Neural crest cell (in vitro differentiated cells): Measurements from ENCODE around the gene SERPING1. TPM values are rescaled to one million over a fixed set of nuclear protein-coding genes. Genes with fewer than 3 reads are reported as not detected.

Experiments used
- DNase-seq: peaks from one replicate; pipeline ENCODE4 v3.0.0; 2021; ENCODE audit warnings: low read depth, mixed read lengths, low spot score
- H3K27ac Mint-ChIP-seq: one replicate; pipeline ENCODE4 v1.8.0; 2021; ENCODE audit warnings: mild to moderate bottlenecking, mixed read lengths; ENCODE audit not compliant: unreplicated experiment
- H3K27me3 Mint-ChIP-seq: 2 replicates; pipeline ENCODE4 v1.8.0; 2021; ENCODE audit warnings: low read depth, mild to moderate bottlenecking, mixed read lengths
- H3K36me3 Mint-ChIP-seq: 2 replicates; pipeline ENCODE4 v1.8.0; 2021; ENCODE audit warnings: low read depth, mild to moderate bottlenecking, mixed read lengths
- H3K4me1 Mint-ChIP-seq: 2 replicates; pipeline ENCODE4 v1.8.0; 2021; ENCODE audit warnings: mixed read lengths
- H3K4me3 Mint-ChIP-seq: one replicate; pipeline ENCODE4 v1.8.0; 2021; ENCODE audit warnings: mild to moderate bottlenecking, mixed read lengths
- H3K9me3 Mint-ChIP-seq: 2 replicates; pipeline ENCODE4 v1.8.0; 2021; ENCODE audit warnings: mixed read lengths
- CTCF ChIP-seq: fragments of 200-600 bp; sonication (generic); conservative IDR thresholded peaks from 2 replicates; pipeline ENCODE4 v1.5.0; 2021; ENCODE audit warnings: antibody characterized with exemption, mild to moderate bottlenecking
- total RNA-seq: library from RNA; stranded (reverse); gene quantifications from 2 replicates; pipeline ENCODE4 v1.2.1, GENCODE V29; 2021

Gene SERPING1
- total RNA-seq, 1 donor from 2014 or later = 31.7 TPM

GRCh38 chr11:57584341-57584740, 13.1 kb upstream of the SERPING1 start:
- Mint-ChIP-seq H3K27me3 (no peaks in the 10 kb centered on the region), H3K4me3 (no peak overlapping the region), H3K36me3 (no peaks in the 10 kb centered on the region), H3K9me3 (peaks cover 7% of the 10 kb centered on the region), H3K4me1 (peaks cover 16% of the 10 kb centered on the region), H3K27ac (peak overlapping the region; percentile 31)
- no peak for TF ChIP-seq CTCF
- no peak for DNase-seq

DNA sequence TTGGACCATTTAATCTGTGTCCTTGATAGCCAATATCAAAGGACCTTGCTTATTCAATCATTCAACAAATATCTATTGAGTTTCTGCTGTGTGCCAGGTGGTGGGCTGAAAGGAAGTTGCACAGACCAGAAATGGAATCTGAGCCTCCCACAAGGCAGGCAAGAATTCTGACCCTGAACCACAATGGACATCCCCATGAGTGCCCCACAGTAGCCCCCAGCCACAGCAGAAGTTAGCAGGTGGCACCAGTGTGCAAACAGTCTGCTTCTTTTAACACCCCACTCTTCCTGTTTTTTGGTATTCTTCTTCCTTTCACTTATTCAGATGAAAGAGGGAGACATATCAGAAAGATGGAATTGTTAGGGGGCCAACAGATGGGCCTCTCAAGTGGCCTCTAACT, 12.2 kb upstream of the SERPING1 start:
- no peak for TF ChIP-seq CTCF
- DNase-seq = no peak
- peaks cover 12% of the 10 kb centered on the region for H3K9me3 Mint-ChIP-seq
- peaks cover 16% of the 10 kb centered on the region for H3K4me1 Mint-ChIP-seq
- no peaks in the 10 kb centered on the region for H3K27me3 Mint-ChIP-seq
- no peaks in the 10 kb centered on the region for H3K36me3 Mint-ChIP-seq
- H3K4me3 Mint-ChIP-seq = no peak overlapping the region
- no peak overlapping the region for H3K27ac Mint-ChIP-seq

GRCh38 chr11:57586711-57587245, 10.7 kb upstream of the SERPING1 start:
- DNase-seq = no peak
- no peak for TF ChIP-seq CTCF
- H3K36me3 Mint-ChIP-seq = no peaks in the 10 kb centered on the region
- H3K27ac Mint-ChIP-seq = no peak overlapping the region
- H3K9me3 Mint-ChIP-seq = peaks cover 12% of the 10 kb centered on the region
- H3K4me3 Mint-ChIP-seq = no peak overlapping the region
- no peaks in the 10 kb centered on the region for H3K27me3 Mint-ChIP-seq
- H3K4me1 Mint-ChIP-seq = peaks cover 24% of the 10 kb centered on the region

GRCh38 chr11:57588046-57588710, 9.3 kb upstream of the SERPING1 start:
- no peak for DNase-seq
- TF ChIP-seq CTCF = no peak
- Mint-ChIP-seq H3K4me3 (no peak overlapping the region), H3K27me3 (no peaks in the 10 kb centered on the region), H3K27ac (no peak overlapping the region), H3K36me3 (no peaks in the 10 kb centered on the region), H3K9me3 (peaks cover 12% of the 10 kb centered on the region), H3K4me1 (peaks cover 28% of the 10 kb centered on the region)

DNA sequence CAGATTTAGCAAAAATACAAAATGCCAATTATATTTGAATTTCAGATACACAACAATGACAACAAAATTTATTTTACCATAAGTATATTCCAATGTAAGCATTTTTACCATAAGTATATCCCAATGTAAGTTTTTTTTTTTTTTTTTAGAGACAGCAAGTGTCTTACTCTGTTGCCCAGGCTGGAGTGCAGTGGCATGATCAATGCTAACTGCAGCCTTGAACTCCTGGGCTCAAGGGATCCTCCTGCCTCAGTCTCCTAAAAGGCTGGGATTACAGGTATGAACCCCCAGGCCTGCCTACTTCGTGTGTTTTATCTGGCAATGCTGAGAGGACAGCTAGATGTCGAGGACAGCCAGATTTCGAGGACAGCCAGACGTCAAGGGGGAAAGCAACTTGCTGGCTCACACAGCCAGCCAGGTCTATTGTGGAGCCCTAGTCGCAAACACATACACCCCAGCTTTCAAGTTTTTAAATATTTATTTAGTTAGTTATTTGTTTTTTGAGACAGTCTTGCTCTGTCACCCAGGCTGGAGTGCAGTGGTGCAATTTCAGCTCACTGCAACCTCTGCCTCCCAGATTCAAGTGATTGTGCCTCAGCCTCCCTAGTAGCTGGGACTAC, 1.1 kb upstream of the SERPING1 start:
- no peaks in the 10 kb centered on the region for H3K36me3 Mint-ChIP-seq
- peak overlapping the region; percentile 76 for H3K27ac Mint-ChIP-seq
- no peaks in the 10 kb centered on the region for H3K9me3 Mint-ChIP-seq
- DNase-seq = no peak
- no peak overlapping the region for H3K4me3 Mint-ChIP-seq
- no peak for TF ChIP-seq CTCF
- peaks cover 48% of the 10 kb centered on the region for H3K4me1 Mint-ChIP-seq
- no peaks in the 10 kb centered on the region for H3K27me3 Mint-ChIP-seq
